WTC11 (cell line): Measurements from ENCODE around the gene NPAS3. TPM values are rescaled to one million over a fixed set of nuclear protein-coding genes. Genes with fewer than 3 reads are reported as not detected.

ENCODE experiments used
- ATAC-seq: fragments of 200-7000 bp; cut with Tn5 transposase; 2 replicates; pipeline ENCODE4 v1.10.0; 2021; ENCODE audit warnings: mild to moderate bottlenecking, moderate library complexity
- CTCF ChIA-PET: fragments of 300-600 bp; sonication (Branson Sonifier 250); formaldehyde crosslinking; loops from one replicate; lab custom pipeline; 2021; ENCODE audit warnings: antibody characterized with exemption; lab: Charles Lee
- POLR2A ChIA-PET: fragments of 350-600 bp; sonication (Branson Sonifier 250); formaldehyde crosslinking; loops from one replicate; lab custom pipeline; 2021; ENCODE audit warnings: antibody characterized with exemption; lab: Charles Lee
- DNase-seq: peaks from one replicate; pipeline ENCODE4 v3.0.0; 2021; ENCODE audit warnings: low spot score
- H3K27ac Mint-ChIP-seq: 2 replicates; pipeline ENCODE4 v1.8.0; 2021; ENCODE audit warnings: mixed read lengths
- H3K27me3 Mint-ChIP-seq: 2 replicates; pipeline ENCODE4 v1.8.0; 2021; ENCODE audit warnings: low read depth, mild to moderate bottlenecking, moderate library complexity, mixed read lengths
- H3K36me3 Mint-ChIP-seq: 2 replicates; pipeline ENCODE4 v1.8.0; 2021; ENCODE audit warnings: mixed read lengths
- H3K4me1 Mint-ChIP-seq: 2 replicates; pipeline ENCODE4 v1.8.0; 2022; ENCODE audit warnings: mixed read lengths
- H3K4me3 Mint-ChIP-seq: 2 replicates; pipeline ENCODE4 v1.8.0; 2021; ENCODE audit warnings: mild to moderate bottlenecking, moderate library complexity, mixed read lengths
- H3K9me3 Mint-ChIP-seq: 2 replicates; pipeline ENCODE4 v1.8.0; 2021; ENCODE audit warnings: mixed read lengths
- FOXJ3 ChIP-seq: sonication (generic); formaldehyde crosslinking; IDR thresholded peaks from 2 replicates; pipeline ENCODE4 v1.9.0; 2021; ENCODE audit warnings: missing genetic modification reagents, mild to moderate bottlenecking, borderline replicate concordance
- HMGA2 ChIP-seq: fragments of 250-450 bp; sonication (Bioruptor Pico); IDR thresholded peaks from 2 replicates; pipeline ENCODE4 v1.4.0; 2021; ENCODE audit warnings: mild to moderate bottlenecking, moderate library complexity
- MXD4 ChIP-seq: fragments of 250-450 bp; sonication (Bioruptor Pico); IDR thresholded peaks from 2 replicates; pipeline ENCODE4 v1.8.0; 2021; ENCODE audit warnings: mild to moderate bottlenecking, moderate library complexity, borderline replicate concordance
- SP1 ChIP-seq: sonication (generic); formaldehyde crosslinking; conservative IDR thresholded peaks from 2 replicates; pipeline ENCODE4 v1.8.1; 2022; ENCODE audit warnings: missing genetic modification reagents
- ZNF121 ChIP-seq: sonication (generic); formaldehyde crosslinking; IDR thresholded peaks from 2 replicates; pipeline ENCODE4 v1.8.0; 2023; ENCODE audit warnings: missing genetic modification reagents
- ZNF263 ChIP-seq: sonication (generic); formaldehyde crosslinking; IDR thresholded peaks from 2 replicates; pipeline ENCODE4 v1.8.1; 2022; ENCODE audit warnings: low read depth, mild to moderate bottlenecking, moderate library complexity, missing genetic modification reagents
- ZNF423 ChIP-seq: fragments of 250-450 bp; sonication (Bioruptor Pico); IDR thresholded peaks from 2 replicates; pipeline ENCODE4 v2.1.2; 2022; ENCODE audit warnings: mild to moderate bottlenecking, moderate library complexity
- total RNA-seq: library from RNA; stranded (reverse); gene quantifications from 3 replicates; pipeline ENCODE4 v1.2.3, GENCODE V29; 2021
- TF ChIP-seq, protein P1 (sequence below): sonication (generic); formaldehyde crosslinking; IDR thresholded peaks from 2 replicates; pipeline ENCODE4 v1.8.1; 2023; ENCODE audit warnings: mild to moderate bottlenecking, missing genetic modification reagents, moderate library complexity
- TF ChIP-seq, protein P2 (sequence below): sonication (generic); formaldehyde crosslinking; conservative IDR thresholded peaks from 2 replicates; pipeline ENCODE4 v1.8.1; 2023; ENCODE audit warnings: mild to moderate bottlenecking, low read depth, missing genetic modification reagents, moderate library complexity
- TF ChIP-seq, protein P3 (sequence below): fragments of 250-450 bp; sonication (Bioruptor Pico); IDR thresholded peaks from 2 replicates; pipeline ENCODE4 v2.1.2; 2022; ENCODE audit warnings: mild to moderate bottlenecking, moderate library complexity
- TF ChIP-seq, protein P4 (sequence below): sonication (generic); formaldehyde crosslinking; IDR thresholded peaks from 2 replicates; pipeline ENCODE4 v1.8.1; 2022; ENCODE audit warnings: mild to moderate bottlenecking, missing genetic modification reagents, moderate library complexity, borderline replicate concordance
- TF ChIP-seq, protein P5 (sequence below): fragments of 250-450 bp; sonication (Bioruptor Pico); IDR thresholded peaks from 2 replicates; pipeline ENCODE4 v1.9.0; 2021; ENCODE audit warnings: mild to moderate bottlenecking
- TF ChIP-seq, protein P6 (sequence below): sonication (generic); formaldehyde crosslinking; IDR thresholded peaks from 2 replicates; pipeline ENCODE4 v1.8.0; 2022; ENCODE audit warnings: mild to moderate bottlenecking, missing genetic modification reagents
- TF ChIP-seq, protein P7 (sequence below): fragments of 250-450 bp; sonication (Bioruptor Pico); IDR thresholded peaks from 2 replicates; pipeline ENCODE4 v1.9.0; 2021; ENCODE audit warnings: mild to moderate bottlenecking
- TF ChIP-seq, protein P8 (sequence below): sonication (generic); formaldehyde crosslinking; IDR thresholded peaks from 2 replicates; pipeline ENCODE4 v1.8.0; 2023; ENCODE audit warnings: missing genetic modification reagents

NPAS3 gene
- total RNA-seq, 1 experiment from 2014 or later, result 3.2 TPM

DNA sequence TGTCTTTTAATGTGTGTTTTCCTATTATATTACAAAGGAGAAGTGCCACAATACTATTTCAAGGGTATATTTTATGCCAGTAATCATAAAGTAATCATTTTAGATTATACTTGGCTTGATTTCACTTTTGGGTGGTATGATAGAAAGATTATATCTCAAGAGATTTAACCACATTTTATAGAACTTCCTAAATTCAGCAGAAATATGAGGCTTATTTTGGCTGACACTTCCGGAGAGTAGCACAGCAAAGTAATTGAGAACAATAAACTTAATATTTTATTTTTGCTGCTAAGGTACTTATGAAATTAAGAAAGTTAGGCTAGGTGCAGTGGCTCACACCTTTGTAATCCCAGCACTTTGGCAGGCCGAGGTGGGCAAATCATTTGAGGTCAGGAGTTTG is 319.1 kb downstream of the NPAS3 start:
- TF ChIP-seq ZNF263, result no peak
- TF ChIP-seq, protein P1, sequence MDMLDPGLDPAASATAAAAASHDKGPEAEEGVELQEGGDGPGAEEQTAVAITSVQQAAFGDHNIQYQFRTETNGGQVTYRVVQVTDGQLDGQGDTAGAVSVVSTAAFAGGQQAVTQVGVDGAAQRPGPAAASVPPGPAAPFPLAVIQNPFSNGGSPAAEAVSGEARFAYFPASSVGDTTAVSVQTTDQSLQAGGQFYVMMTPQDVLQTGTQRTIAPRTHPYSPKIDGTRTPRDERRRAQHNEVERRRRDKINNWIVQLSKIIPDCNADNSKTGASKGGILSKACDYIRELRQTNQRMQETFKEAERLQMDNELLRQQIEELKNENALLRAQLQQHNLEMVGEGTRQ, result no peak
- TF ChIP-seq, all 79 proteins: peak for 0
- Mint-ChIP-seq H3K27ac (no peak overlapping the region), H3K27me3 (no peaks in the 10 kb centered on the region), H3K4me3 (no peak overlapping the region), H3K4me1 (no peaks in the 10 kb centered on the region), H3K36me3 (no peaks in the 10 kb centered on the region), H3K9me3 (no peaks in the 10 kb centered on the region)
- DNase-seq (no peak), ATAC-seq (no peak)
- CTCF ChIA-PET, result interaction anchor here (0.6 kb wide), 1 partner anchor 1380 kb away, joined by 3 read pairs; no protein-coding TSS in a partner anchor
- POLR2A ChIA-PET, result no interaction called here

DNA sequence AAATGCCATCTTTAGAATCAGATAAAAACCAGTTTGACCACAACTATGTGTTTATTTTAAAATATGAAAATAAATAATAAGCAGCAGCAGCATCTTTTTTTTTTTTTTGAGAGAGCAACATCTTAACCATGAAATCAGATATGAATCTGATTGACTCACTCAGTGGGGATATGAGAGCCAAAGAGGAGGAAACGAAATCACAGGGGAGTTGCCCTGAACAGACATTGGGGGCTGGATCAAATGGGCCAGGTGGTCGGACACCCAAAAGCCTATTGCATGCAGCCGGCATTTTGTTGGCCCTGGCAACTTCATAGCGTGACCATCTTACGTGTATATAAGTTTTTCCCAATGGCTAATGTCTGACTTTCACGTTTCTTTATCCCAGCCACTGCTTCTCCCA is 321.1 kb downstream of the NPAS3 start:
- no peak overlapping the region for H3K27ac Mint-ChIP-seq
- TF ChIP-seq FOXJ3 (CRISPR knock-in tag), result no peak
- no peak for TF ChIP-seq SP1 (CRISPR knock-in tag)
- TF ChIP-seq, protein P2, sequence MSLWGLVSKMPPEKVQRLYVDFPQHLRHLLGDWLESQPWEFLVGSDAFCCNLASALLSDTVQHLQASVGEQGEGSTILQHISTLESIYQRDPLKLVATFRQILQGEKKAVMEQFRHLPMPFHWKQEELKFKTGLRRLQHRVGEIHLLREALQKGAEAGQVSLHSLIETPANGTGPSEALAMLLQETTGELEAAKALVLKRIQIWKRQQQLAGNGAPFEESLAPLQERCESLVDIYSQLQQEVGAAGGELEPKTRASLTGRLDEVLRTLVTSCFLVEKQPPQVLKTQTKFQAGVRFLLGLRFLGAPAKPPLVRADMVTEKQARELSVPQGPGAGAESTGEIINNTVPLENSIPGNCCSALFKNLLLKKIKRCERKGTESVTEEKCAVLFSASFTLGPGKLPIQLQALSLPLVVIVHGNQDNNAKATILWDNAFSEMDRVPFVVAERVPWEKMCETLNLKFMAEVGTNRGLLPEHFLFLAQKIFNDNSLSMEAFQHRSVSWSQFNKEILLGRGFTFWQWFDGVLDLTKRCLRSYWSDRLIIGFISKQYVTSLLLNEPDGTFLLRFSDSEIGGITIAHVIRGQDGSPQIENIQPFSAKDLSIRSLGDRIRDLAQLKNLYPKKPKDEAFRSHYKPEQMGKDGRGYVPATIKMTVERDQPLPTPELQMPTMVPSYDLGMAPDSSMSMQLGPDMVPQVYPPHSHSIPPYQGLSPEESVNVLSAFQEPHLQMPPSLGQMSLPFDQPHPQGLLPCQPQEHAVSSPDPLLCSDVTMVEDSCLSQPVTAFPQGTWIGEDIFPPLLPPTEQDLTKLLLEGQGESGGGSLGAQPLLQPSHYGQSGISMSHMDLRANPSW (CRISPR knock-in tag), result no peak
- TF ChIP-seq, protein P3, sequence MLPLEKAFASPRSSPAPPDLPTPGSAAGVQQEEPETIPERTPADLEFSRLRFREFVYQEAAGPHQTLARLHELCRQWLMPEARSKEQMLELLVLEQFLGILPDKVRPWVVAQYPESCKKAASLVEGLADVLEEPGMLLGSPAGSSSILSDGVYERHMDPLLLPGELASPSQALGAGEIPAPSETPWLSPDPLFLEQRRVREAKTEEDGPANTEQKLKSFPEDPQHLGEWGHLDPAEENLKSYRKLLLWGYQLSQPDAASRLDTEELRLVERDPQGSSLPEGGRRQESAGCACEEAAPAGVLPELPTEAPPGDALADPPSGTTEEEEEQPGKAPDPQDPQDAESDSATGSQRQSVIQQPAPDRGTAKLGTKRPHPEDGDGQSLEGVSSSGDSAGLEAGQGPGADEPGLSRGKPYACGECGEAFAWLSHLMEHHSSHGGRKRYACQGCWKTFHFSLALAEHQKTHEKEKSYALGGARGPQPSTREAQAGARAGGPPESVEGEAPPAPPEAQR, result no peak
- no peak for TF ChIP-seq HMGA2 (CRISPR knock-in tag)
- no peak for TF ChIP-seq ZNF121 (CRISPR knock-in tag)
- TF ChIP-seq, protein P4, sequence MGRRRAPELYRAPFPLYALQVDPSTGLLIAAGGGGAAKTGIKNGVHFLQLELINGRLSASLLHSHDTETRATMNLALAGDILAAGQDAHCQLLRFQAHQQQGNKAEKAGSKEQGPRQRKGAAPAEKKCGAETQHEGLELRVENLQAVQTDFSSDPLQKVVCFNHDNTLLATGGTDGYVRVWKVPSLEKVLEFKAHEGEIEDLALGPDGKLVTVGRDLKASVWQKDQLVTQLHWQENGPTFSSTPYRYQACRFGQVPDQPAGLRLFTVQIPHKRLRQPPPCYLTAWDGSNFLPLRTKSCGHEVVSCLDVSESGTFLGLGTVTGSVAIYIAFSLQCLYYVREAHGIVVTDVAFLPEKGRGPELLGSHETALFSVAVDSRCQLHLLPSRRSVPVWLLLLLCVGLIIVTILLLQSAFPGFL, result no peak
- TF ChIP-seq, protein P5, sequence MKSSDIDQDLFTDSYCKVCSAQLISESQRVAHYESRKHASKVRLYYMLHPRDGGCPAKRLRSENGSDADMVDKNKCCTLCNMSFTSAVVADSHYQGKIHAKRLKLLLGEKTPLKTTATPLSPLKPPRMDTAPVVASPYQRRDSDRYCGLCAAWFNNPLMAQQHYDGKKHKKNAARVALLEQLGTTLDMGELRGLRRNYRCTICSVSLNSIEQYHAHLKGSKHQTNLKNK (CRISPR knock-in tag), result no peak
- TF ChIP-seq ZNF423, result no peak
- TF ChIP-seq, protein P6, sequence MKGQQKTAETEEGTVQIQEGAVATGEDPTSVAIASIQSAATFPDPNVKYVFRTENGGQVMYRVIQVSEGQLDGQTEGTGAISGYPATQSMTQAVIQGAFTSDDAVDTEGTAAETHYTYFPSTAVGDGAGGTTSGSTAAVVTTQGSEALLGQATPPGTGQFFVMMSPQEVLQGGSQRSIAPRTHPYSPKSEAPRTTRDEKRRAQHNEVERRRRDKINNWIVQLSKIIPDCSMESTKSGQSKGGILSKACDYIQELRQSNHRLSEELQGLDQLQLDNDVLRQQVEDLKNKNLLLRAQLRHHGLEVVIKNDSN, result no peak
- TF ChIP-seq ZNF263, result no peak
- TF ChIP-seq, protein P7, sequence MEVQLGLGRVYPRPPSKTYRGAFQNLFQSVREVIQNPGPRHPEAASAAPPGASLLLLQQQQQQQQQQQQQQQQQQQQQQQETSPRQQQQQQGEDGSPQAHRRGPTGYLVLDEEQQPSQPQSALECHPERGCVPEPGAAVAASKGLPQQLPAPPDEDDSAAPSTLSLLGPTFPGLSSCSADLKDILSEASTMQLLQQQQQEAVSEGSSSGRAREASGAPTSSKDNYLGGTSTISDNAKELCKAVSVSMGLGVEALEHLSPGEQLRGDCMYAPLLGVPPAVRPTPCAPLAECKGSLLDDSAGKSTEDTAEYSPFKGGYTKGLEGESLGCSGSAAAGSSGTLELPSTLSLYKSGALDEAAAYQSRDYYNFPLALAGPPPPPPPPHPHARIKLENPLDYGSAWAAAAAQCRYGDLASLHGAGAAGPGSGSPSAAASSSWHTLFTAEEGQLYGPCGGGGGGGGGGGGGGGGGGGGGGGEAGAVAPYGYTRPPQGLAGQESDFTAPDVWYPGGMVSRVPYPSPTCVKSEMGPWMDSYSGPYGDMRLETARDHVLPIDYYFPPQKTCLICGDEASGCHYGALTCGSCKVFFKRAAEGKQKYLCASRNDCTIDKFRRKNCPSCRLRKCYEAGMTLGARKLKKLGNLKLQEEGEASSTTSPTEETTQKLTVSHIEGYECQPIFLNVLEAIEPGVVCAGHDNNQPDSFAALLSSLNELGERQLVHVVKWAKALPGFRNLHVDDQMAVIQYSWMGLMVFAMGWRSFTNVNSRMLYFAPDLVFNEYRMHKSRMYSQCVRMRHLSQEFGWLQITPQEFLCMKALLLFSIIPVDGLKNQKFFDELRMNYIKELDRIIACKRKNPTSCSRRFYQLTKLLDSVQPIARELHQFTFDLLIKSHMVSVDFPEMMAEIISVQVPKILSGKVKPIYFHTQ, result no peak
- TF ChIP-seq MXD4 (CRISPR knock-in tag), result no peak
- TF ChIP-seq, protein P8, sequence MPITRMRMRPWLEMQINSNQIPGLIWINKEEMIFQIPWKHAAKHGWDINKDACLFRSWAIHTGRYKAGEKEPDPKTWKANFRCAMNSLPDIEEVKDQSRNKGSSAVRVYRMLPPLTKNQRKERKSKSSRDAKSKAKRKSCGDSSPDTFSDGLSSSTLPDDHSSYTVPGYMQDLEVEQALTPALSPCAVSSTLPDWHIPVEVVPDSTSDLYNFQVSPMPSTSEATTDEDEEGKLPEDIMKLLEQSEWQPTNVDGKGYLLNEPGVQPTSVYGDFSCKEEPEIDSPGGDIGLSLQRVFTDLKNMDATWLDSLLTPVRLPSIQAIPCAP (CRISPR knock-in tag), result no peak
- DNase-seq (no peak), ATAC-seq (no peak)
- ChIA-PET POLR2A (no interaction called here), CTCF (no interaction called here)
- H3K4me1 Mint-ChIP-seq, result no peaks in the 10 kb centered on the region
- H3K4me3 Mint-ChIP-seq, result no peak overlapping the region
- H3K27me3 Mint-ChIP-seq, result no peaks in the 10 kb centered on the region
- H3K36me3 Mint-ChIP-seq, result no peaks in the 10 kb centered on the region
- H3K9me3 Mint-ChIP-seq, result 0 out of 2 replicates have a peak, but pooled peaks cover 6% of the 10 kb centered on the region
